GM11168 (cell line): ENCODE data around the gene FANCE.

ENCODE experiments used
- in situ Hi-C: fragments of 300-500 bp; cut with MboI; formaldehyde crosslinking; loops from one replicate; pipeline ENCODE4 v1.12.0; 2022; ENCODE audit warnings: low sequenced_read_pairs; ENCODE audit not compliant: unreplicated experiment

The FANCE gene

DNA sequence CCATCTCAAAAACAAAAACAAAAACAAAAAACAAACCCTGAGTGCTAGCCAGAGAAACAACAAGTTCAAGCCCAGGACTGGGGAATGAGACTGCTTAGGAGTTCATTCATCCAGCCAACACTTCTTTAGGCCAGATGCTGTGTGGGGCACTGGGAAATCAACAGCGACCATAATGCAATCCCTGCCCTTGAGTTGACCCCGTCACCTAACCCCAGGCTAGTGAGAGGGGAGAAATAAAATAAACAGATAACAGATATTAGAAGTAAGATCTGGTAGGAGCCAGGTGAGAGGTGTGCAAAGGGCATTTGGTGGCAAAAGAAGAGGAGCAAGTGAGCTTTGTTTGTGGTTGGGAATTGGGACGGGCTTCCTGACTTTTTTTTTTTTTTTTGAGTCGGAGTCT, 11.2 kb downstream of the FANCE start:
- in situ Hi-C loops, result no loop called here

DNA sequence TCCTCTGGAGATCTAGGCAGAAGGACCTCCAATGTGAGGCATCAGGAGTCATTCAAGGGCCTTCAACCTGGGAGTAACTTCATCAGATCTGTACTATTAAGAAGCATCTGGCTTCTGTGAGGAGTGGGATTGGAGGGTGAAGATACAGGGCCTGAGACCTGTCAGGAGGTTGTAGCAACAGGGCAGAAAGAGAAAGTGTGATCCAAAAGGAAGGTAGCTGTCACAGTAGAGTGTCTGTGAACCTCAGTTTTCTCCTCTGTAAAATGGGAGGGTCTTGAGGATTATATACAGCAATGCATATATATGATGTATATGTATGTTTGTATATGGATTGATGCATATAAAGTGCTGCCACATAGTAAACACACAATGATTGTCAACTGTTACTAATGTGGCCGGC, 13.5 kb downstream of the FANCE start:
- in situ Hi-C loops, result no loop called here

DNA sequence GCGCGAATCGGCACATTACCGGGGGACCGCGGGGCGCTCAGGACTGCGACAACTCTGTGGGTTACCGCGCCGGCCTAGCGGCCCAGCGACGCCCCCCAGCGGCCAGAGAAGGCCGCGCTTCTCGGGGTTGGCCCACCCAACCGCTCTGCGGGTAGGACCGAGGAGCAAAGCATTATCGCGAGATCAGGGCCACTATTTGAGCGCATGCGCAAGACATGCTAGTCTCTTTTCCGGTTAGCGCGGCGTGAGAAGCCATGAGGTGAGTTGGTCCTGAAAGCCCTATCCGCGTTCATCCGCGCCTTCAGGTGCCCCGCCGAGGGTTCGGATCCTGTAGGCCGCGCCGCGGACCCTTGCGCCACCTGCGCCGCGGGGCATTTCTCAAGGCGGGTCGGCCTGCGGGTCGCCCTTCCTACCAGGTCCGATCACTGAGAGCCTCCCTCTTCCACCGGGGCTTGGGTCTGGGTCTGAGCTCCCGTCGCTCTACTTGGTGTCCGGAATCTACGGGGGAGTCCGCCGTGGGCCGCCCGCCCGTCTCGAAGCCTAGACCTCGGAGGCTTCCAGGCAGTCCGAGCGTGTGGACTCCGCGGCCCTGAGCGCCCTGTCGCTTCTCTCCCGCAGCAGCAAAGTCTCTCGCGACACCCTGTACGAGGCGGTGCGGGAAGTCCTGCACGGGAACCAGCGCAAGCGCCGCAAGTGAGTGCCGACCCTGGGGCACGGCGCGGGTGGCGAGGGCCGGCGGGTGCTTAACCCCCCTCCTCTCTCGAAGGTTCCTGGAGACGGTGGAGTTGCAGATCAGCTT, 16.2 kb downstream of the FANCE start, which contains the start of gene RPL10A:
RPL10A (plus strand) TSS at position 221 of the 799 bp plus-strand sequence; CDS start at position 255, 34 bp downstream.
- in situ Hi-C loops, result no loop called here

DNA sequence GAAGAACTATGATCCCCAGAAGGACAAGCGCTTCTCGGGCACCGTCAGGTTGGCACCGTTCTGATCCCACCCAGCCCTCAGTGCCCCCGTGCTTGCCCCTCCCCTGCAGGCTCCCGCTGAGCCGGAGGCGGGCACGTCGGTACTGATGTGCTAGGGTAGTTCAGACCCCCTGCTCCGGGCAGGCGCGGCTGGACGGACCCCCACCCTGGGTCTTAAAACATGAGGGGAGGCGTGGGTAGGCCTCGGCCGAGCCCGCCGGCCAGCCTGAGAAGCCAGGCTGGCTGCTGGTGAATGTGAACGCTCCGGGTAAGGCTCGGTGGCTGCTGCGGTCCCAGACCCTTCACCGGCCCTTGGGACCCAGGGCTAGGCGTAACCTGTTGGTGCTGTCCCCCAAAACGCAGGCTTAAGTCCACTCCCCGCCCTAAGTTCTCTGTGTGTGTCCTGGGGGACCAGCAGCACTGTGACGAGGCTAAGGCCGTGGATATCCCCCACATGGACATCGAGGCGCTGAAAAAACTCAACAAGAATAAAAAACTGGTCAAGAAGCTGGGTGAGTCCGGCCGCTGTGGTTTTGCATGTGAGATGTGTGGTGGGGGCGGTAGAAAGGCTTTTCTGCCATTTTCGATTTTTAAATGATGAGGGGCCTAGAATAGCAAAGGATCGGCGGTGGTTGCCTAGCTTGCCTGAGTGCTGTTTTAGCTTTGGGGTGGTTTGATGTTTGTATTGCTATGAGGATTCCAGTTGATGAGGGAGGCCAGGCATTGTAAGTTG, 17.0 kb downstream of the FANCE start:
- in situ Hi-C loops, result no loop called here

DNA sequence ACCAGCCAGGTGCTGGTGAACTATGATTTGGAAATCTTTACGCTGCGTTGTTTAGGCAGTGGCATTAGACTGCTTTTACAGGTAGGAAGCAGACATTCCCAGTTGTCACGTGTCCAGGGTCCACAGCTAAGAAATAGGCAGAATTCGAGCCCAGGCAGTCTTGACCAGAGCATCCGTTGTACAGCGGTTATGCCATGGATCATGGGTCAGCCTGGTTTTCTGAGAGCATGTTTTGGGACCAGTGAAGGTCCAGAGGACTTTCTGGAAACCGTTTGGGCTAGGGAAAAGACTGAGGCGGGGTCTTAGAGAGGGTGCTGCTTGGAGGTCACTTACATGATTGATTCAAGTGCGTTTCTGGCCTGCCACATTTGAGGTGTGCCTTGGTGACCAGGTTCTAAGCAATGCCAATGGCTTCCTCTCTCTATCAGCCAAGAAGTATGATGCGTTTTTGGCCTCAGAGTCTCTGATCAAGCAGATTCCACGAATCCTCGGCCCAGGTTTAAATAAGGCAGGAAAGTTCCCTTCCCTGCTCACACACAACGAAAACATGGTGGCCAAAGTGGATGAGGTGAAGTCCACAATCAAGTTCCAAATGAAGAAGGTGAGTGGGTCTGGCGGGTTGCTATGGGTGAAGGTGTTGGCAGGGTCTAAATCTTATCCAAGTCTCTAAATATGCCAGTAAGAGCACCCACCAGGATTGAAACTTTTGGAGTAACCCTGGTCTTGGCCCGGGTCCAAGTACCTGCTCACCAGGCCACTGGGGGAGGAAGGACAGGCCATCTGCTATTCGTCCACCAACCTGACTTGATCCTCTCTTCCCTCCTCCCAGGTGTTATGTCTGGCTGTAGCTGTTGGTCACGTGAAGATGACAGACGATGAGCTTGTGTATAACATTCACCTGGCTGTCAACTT, 17.9 kb downstream of the FANCE start:
- in situ Hi-C loops, result no loop called here

DNA sequence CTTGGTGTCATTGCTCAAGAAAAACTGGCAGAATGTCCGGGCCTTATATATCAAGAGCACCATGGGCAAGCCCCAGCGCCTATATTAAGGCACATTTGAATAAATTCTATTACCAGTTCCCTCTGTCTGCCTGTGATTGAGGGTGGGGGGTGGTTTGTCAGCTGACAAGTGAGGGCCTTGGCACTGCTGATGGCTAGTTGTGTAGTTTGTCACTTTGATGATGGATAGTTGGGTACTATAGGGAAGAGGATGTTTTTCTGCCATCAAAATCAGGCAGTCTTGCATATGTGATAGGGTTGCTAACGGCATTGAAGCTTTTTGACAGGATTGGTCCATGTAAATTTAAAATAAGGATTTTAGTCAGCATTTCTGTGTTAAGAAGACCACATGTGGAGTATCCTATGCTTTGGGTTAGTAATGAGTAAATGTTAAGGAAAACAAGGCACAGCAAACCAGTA, 18.6 kb downstream of the FANCE start:
- in situ Hi-C loops, result no loop called here

DNA sequence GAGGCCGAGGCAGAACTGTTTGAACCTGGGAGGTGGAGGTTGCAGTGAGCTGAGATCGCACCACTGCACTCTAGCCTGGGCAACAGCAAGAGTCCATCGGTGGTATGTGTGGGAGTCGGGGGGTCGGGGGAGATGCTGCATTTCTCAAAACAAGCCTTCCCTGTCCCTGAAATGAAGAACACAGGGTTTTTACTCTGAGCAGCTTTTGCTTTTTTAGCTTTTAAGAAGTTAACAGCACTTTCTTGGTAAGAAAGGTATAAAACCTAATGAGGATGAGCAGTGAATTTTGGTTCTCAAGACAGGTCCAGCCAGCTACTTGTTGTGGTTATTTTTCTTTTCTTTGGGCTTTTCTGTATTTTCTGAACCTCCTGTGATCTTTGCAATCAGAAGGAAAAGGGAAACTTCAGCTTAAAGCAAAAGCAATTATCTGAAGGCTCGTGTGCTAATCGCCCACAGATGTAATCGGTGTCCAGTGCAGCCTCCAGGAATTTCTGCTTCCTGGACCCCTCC, 19.8 kb downstream of the FANCE start:
- in situ Hi-C loops, result no loop called here

DNA sequence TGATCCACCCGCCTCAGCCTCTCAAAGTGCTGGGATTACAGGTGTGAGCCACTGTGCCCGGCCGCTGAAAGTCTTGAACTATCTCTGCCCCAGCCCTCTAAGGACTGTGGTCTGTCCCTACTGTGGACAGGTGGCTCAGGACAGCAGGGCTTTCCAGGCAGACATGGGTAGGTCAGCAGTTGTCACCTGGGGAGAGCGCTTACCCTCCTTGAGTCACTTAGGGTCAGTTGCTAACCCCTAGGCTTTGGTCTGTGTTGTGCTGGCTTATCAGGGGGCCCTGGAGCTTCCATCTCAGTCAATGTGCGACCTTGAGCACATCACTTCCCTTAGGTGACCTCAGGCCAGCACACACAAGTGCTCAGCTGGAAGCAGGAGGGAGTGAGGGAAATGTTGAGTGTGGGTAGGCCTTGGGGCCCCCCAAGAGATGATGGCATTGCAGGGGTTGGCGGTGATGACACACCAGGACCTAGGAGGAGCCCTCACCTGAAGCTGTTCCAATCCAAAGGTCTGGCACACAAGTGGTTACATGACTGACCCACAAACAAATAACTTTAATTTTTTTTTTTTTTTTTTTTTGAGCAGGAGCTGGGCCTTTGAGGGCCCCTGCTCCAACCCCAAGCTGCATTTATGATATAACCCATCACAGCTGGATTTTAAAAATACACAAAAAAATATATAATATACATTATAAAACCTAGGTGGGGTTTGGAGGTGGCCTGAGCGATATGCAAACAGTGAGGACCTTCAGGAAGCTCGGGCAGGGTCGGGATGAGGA, 21.1 kb downstream of the FANCE start:
- in situ Hi-C loops, result no loop called here

DNA sequence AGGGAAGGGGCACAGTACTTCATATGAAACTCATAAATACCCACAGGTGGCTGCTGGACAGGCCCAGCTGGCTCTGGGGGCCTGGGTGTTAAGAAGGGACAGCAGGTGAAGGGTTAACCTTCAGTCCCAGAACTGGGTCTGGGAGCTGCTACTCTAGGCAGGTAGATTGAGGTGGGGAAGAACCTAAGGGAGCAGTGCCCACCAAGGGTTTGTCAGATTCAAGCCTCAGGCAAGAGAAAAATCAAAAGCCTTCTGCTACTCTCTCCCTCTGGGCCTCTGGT, 21.7 kb downstream of the FANCE start:
- in situ Hi-C loops, result no loop called here

DNA sequence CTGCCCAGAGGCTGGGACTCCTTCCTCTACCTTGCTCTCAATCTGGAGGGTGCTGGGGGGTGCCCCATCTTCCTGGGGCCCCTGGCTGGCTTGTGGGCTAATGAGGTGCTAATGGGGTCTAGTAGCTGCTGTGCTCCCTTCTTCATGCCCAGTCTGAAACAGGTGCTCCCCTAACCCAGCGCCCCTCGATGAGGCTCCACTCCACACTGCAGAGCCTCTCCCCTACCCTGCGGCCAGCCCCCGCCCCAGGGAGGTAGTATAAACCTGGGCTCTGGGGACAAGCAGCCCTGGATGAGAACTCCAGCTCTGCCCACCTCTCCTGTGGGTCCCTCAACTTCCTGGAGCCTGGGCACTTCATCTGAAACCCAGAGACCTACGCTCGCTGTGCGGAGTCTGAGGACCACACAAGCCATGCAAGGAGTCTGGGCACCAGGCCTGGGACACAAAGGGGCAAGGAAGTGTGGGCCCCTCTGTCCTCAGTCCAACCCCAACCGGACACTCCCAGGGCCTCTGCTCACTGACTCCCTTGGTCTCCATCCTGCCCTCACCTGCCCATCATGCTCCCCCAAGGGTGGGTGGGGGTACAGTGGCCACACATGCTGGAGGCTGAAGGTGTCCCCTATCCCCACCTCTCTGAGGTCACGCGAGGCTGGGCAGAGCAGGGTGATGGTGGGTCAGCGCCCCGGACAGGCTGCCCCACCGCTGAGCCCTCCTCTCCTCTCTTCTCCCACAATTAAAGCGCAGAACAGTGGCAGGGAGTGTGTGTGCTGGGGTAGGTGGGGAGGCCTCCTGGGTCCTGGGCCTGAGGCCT, 22.2 kb downstream of the FANCE start:
- in situ Hi-C loops, result no loop called here

DNA sequence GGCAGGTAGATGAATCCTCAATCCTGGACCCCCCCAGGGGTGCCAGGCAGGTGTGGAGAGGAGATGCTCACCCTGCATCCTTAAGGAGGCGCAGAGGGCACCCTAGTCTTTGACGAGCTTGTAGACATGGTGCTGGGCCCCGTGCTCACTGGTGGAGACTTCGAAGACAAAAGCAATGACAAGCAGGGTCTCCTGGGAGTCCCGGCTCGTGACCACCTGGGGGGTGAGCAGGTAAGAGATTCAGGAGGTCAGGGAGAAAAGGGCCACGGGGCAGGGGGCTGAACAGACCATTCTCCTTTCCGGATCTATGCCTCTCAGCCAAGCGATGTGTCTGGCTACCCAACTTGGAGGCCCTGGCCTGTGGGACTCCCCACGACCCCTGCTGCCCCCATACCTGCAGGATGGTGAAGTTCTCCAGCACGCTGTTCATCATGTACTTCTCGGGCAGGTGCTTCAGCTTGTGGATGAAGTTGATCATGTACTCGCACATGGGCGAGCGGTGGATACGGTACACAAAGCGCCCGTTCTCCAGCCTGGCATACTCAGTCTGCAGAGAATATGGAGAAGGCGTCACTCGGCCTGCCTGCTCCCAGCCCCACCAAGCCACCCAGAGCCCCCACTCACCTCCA, 22.9 kb downstream of the FANCE start:
- in situ Hi-C loops, result no loop called here

DNA sequence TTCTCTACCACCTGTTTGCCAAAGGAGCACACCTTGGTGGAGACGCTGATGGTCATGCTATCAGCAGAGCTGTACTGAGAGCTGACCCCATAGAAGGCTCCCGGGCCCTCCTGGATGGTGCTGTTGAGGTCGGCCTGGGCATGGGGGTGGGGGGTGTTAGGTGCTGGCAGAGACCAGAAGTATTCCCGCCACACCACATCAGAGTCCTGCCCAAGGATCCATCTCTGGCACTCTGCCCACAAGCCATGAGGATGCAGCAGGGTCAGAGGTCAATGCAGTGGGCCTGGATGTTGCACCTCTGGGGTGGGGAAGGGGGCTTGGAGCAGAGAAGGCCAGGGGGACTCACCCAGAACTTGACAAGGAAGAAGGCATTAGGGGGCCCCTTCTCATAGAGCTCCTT, 23.4 kb downstream of the FANCE start:
- in situ Hi-C loops, result no loop called here

DNA sequence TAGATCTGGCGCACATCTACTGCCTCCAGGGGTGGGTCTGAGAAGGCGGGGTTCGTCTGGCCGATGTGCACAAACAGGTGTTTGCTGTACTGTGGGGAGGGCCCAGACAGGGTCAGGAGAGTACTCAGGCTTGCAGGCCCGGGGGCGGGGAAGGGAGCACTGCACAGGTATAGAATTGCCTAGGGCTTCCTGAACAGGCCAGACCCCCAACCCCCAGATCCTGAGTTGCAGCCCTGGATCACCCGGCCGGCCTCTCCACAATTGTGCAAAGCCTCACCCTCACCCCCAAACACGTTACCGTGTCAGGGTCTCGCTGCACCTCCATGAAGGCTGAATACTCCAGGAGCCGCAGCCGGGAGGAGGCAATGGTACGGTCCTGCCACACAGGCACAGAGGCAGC, 23.9 kb downstream of the FANCE start:
- in situ Hi-C loops, result no loop called here

DNA sequence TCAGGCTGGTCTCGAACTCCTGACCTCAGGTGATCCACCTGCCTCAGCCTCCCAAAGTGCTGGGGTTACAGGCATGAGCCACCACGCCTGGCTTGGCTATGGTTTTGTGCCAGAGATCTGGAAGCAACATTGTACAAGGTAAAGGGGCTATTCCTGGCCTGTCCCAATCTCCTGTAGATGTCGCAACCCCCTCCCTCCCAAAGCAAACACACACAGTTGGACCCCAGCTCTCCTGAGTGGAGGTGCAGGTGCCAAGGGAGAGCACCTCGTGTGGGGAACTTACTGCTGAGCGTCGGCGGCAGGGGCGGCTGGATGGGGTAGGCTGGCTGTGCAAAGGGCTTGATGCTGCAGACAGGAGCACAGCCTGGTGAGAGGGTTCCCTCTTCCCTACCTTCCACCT, 24.9 kb downstream of the FANCE start:
- in situ Hi-C loops, result no loop called here

DNA sequence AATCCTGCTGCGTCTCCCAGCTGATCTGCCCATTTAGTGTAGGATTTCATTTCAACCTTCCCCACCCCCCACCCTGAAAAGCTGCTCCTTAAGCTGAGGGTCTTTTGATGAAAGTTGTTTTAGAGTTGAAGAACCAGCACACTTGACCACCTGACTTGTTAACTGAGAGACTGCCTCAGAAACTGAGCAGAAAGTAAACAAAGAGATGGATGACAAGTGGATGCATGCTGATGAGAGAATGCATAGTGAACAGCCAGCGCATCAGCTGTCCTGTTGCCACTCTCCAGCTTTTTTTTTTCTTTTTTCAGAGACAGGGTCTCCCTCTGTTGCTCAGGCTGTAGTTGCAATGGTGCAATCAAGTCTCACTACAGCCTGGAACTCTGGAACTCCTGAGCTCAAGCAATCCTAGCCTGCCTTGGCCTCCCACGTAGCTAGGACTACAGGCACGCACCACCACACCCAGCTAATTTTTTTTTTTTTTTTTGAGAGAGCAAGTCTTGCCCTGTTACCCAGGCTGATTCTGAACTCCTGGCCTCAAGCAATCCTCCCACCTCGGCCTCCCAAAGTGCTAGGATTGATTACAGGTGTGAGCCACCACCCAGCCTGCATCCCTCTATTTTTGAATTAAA, 25.5 kb downstream of the FANCE start:
- in situ Hi-C loops, result no loop called here

DNA sequence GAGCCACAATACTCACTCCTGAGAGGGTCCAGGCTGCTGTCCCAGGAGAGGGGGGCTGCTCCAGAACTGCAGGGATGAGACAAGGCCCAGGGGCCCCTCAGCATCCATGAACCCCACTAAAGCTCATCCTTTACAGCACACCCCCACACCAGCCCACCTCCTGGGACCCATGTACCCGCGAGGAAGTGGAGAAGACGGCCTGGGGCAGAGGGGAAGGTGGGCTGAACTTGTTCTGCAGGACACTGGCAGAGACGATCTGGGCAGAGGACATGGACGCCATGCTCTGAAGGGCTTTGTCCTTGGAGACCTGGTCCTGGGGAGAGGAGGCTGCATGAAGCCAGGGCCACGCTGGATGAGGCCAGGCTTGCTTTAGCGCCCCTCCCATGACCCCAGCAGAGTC, 26.1 kb downstream of the FANCE start:
- in situ Hi-C loops, result no loop called here

DNA sequence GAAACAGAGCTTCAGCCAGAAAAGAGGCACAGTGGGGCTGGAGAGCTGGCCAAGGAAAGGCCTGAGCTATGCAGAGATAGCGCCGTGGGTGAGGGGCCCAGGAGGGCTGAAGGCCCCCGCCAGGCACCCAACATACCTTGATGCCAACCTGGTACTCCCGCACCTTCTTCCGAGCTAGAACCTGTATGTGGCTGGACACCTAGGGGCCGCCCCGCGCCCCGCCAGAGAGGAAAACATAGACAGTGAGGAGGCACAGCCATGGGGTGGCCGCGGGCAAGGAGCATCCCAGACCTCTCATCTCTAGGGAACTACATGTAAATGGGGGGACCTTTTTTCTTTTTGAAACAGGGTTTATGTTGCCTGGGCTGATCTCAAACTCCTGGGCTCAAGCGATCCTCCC, 28.0 kb downstream of the FANCE start:
- in situ Hi-C loops, result no loop called here

DNA sequence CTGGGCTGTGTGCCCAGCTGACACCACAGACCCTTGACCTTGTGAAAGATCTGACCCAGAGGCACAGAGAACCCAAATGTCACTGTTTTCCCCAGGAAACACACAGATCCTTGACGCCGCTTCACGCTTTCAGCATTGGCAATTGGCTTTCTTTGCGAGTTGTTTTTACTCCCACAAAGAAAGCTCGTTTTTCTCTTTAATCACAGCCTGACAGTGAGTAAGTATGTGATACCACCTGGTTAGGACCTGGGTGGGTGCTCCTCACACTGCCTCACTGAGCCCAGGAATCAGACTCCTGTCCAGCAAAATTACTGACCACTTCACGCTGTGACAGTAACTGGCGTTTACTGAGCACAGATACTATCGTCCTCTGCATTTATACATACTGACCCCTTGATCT, 29.1 kb downstream of the FANCE start:
- in situ Hi-C loops, result no loop called here
